Measurements from ENCODE around the gene ZNF618. TPM values are rescaled to one million over a fixed set of nuclear protein-coding genes. Genes with fewer than 3 reads are reported as not detected.
A peak's percentile ranks its signal among the peaks of the same experiment; 100 is the strongest.

The ZNF618 gene
- total RNA-seq, 2 donors from 2014 or later, result 4.6 to 11.3 TPM

DNA sequence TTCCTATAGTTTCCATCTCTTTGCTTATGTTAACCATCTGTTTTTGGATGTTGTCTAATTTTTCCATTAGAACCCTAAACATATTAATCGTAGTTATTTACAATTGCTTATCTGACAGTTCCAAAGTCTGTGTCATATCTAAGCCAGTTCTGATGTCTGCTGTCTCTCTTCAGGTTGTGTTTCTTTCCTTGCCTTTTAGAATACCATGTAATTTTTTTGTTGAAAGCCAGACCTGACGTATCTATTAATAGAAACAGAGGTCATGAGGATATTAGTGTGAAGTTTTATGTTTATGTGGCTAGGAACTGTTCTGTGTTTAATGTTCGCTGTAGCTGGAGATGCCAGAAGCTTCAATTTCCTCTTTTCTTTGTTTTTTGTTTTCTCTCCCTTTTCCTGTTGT is 52.2 kb downstream of the ZNF618 start:
- Histone ChIP-seq H3K27ac (no peak overlapping the region), H3K4me3 (no peak overlapping the region), H3K36me3 (no peaks in the 10 kb centered on the region), H3K27me3 (replicated peaks; ENCODE audit: insufficient read depth) (no peaks in the 10 kb centered on the region), H3K4me1 (replicated peaks) (no peaks in the 10 kb centered on the region), H3K9me3 (no peaks in the 10 kb centered on the region)
- intact Hi-C loops (cut with DNase I), result no loop called here
- no peak for DNase-seq (ENCODE audit: low spot score)
- 62% methylated on average over 3 of the region's 3 CpGs for whole genome bisulfite sequencing
- TF ChIP-seq POLR2AphosphoS5 (IDR thresholded peaks at IDR 0.05) (no peak), POLR2A (IDR thresholded peaks at IDR 0.05) (no peak)
- TF ChIP-seq, protein P1, sequence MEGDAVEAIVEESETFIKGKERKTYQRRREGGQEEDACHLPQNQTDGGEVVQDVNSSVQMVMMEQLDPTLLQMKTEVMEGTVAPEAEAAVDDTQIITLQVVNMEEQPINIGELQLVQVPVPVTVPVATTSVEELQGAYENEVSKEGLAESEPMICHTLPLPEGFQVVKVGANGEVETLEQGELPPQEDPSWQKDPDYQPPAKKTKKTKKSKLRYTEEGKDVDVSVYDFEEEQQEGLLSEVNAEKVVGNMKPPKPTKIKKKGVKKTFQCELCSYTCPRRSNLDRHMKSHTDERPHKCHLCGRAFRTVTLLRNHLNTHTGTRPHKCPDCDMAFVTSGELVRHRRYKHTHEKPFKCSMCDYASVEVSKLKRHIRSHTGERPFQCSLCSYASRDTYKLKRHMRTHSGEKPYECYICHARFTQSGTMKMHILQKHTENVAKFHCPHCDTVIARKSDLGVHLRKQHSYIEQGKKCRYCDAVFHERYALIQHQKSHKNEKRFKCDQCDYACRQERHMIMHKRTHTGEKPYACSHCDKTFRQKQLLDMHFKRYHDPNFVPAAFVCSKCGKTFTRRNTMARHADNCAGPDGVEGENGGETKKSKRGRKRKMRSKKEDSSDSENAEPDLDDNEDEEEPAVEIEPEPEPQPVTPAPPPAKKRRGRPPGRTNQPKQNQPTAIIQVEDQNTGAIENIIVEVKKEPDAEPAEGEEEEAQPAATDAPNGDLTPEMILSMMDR (IDR thresholded peaks at IDR 0.05), result no peak

- H3K27ac ChIP-seq, result no peak overlapping the region
Observed at GRCh38 chr9:113929634-113930389, 53.7 kb downstream of the ZNF618 start.

GRCh38 chr9:113930390-113930783 is 54.3 kb downstream of the ZNF618 start:
- H3K36me3 ChIP-seq, result no peaks in the 10 kb centered on the region
- H3K9me3 ChIP-seq, result no peaks in the 10 kb centered on the region
- no peak overlapping the region for H3K4me3 ChIP-seq
- WGBS, result 71% methylated on average over 5 of the region's 5 CpGs
- no peaks in the 10 kb centered on the region for H3K4me1 ChIP-seq (replicated peaks)
- DNase-seq (ENCODE audit: low spot score), result peak; percentile 2
- H3K27me3 ChIP-seq (replicated peaks; ENCODE audit: insufficient read depth), result no peaks in the 10 kb centered on the region
- intact Hi-C loops (cut with DNase I), result no loop called here
- no peak overlapping the region for H3K27ac ChIP-seq
- TF ChIP-seq POLR2AphosphoS5 (IDR thresholded peaks at IDR 0.05), result no peak
- TF ChIP-seq POLR2A (IDR thresholded peaks at IDR 0.05), result no peak
- TF ChIP-seq, protein P1 (IDR thresholded peaks at IDR 0.05), result no peak

More at GRCh38 chr9:113929634-113930389, 53.7 kb downstream of the ZNF618 start:
- Histone ChIP-seq H3K36me3 (no peaks in the 10 kb centered on the region), H3K4me1 (replicated peaks) (no peaks in the 10 kb centered on the region), H3K4me3 (no peak overlapping the region), H3K27me3 (replicated peaks; ENCODE audit: insufficient read depth) (no peaks in the 10 kb centered on the region), H3K9me3 (no peaks in the 10 kb centered on the region)
- intact Hi-C loops (cut with DNase I), result no loop called here
- DNase-seq (ENCODE audit: low spot score), result peak; percentile 2
- TF ChIP-seq, protein P1 (IDR thresholded peaks at IDR 0.05), result no peak
- TF ChIP-seq POLR2AphosphoS5 (IDR thresholded peaks at IDR 0.05), result peak; percentile 8
- no peak for TF ChIP-seq POLR2A (IDR thresholded peaks at IDR 0.05)
- 60% methylated on average over 6 of the region's 6 CpGs for WGBS

- Histone ChIP-seq H3K4me1 (replicated peaks) (no peaks in the 10 kb centered on the region), H3K27ac (no peak overlapping the region), H3K36me3 (no peaks in the 10 kb centered on the region), H3K9me3 (no peaks in the 10 kb centered on the region), H3K27me3 (replicated peaks; ENCODE audit: insufficient read depth) (no peaks in the 10 kb centered on the region), H3K4me3 (no peak overlapping the region)
- TF ChIP-seq, protein P1 (IDR thresholded peaks at IDR 0.05), result no peak
- no peak for TF ChIP-seq POLR2A (IDR thresholded peaks at IDR 0.05)
- no peak for TF ChIP-seq POLR2AphosphoS5 (IDR thresholded peaks at IDR 0.05)
- 96% methylated on average over 5 of the region's 5 CpGs for WGBS
- DNase-seq (ENCODE audit: low spot score), result peak; percentile 1
- intact Hi-C loops (cut with DNase I), result no loop called here
Observed at GRCh38 chr9:113931140-113931539, 55.0 kb downstream of the ZNF618 start.

- intact Hi-C loops (cut with DNase I), result no loop called here
- no peak for TF ChIP-seq POLR2A (IDR thresholded peaks at IDR 0.05)
- no peak for TF ChIP-seq POLR2AphosphoS5 (IDR thresholded peaks at IDR 0.05)
- TF ChIP-seq, protein P1 (IDR thresholded peaks at IDR 0.05), result no peak
- H3K36me3 ChIP-seq, result no peaks in the 10 kb centered on the region
- 93% methylated on average over 4 of the region's 4 CpGs for WGBS
- H3K27me3 ChIP-seq (replicated peaks; ENCODE audit: insufficient read depth), result no peaks in the 10 kb centered on the region
- DNase-seq (ENCODE audit: low spot score), result no peak
- no peak overlapping the region for H3K27ac ChIP-seq
- H3K4me3 ChIP-seq, result no peak overlapping the region
- no peaks in the 10 kb centered on the region for H3K9me3 ChIP-seq
- no peaks in the 10 kb centered on the region for H3K4me1 ChIP-seq (replicated peaks)
Observed at GRCh38 chr9:113931777-113932176, 55.7 kb downstream of the ZNF618 start.

Data from prostate gland (tissue), 2 donors.